NB4 (cell line): ENCODE measurements around the gene ATP11A.
A peak's percentile ranks its signal among the peaks of the same experiment; 100 is the strongest.

ENCODE experiments used
- DNase-seq: peaks from one replicate; pipeline ENCODE4 v3.0.0; 2010; ENCODE audit warnings: low read depth
- H3K4me3 ChIP-seq: one replicate; pipeline ENCODE4 v1.5.1; 2011; ENCODE audit warnings: mild to moderate bottlenecking, low read depth, low read length, moderate library complexity
- CTCF ChIP-seq: IDR thresholded peaks from one replicate; pipeline ENCODE4 v1.5.1; 2012; ENCODE audit warnings: low read depth, low read length
- MYC ChIP-seq: IDR thresholded peaks from 2 replicates; pipeline ENCODE4 v1.6.1; 2011; ENCODE audit warnings: low read depth, low read length
- POLR2A ChIP-seq: IDR thresholded peaks from 2 replicates; pipeline ENCODE4 v1.6.1; 2011; ENCODE audit warnings: mild to moderate bottlenecking; ENCODE audit not compliant: insufficient read length; ENCODE audit errors: extremely low read depth
- TF ChIP-seq, protein P1 (sequence below): IDR thresholded peaks from 2 replicates; pipeline ENCODE4 v1.6.1; 2011; ENCODE audit warnings: low read depth, low read length

Gene ATP11A

DNA sequence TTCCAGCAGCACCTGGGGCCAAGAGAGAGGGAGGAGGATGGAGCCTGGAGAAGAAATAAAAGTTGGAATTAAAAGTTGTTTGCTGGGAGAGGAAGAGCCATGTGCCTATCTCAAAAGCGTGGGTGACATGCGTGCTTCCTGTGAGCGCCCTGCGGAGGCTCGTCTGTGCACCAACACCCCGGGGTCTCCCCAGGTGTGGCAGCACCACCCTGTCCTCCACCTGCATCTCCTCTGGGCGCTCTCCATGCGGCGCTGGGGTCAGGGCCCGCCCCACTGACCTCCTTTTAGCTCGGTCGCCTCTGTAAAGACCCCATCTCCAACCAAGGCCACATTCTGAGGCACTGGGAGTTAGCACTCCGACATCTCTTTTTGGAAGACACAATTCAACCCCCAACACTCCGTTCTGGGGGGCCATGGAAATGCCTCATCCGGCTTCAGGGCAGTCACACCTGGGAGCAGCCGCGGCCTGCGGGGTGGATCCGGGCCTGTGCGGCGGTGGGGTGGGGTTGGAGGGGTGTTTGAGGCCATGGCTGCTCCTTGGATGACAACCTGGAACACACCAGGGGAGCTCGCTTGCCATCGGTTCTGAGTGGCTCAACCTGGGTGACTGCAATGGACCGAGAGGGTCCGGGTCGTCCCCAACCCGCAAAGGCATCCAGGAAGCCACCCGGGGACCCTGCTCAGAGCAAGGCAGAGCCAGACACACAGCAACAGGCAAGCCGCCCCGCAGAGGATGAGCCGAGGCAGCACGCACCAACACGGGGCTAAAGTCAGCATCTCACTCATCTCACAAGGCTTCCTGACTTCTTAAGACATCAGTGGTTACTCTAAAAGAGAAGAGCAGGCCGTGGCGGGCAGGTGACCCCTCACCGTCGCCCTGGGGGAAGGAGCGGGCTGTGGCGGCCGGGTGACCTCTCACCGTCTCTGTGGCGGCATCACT lies 199.8 kb downstream of the ATP11A start:
- H3K4me3 ChIP-seq: no peak overlapping the region
- no peak for TF ChIP-seq CTCF
- TF ChIP-seq, protein P1, sequence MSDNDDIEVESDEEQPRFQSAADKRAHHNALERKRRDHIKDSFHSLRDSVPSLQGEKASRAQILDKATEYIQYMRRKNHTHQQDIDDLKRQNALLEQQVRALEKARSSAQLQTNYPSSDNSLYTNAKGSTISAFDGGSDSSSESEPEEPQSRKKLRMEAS: no peak
- TF ChIP-seq POLR2A: no peak
- TF ChIP-seq MYC: no peak
- DNase-seq: no peak

- DNase-seq: no peak
- no peak overlapping the region for H3K4me3 ChIP-seq
Measured at GRCh38 chr13:112890316-112891145, 200.7 kb downstream of the ATP11A start.

DNA sequence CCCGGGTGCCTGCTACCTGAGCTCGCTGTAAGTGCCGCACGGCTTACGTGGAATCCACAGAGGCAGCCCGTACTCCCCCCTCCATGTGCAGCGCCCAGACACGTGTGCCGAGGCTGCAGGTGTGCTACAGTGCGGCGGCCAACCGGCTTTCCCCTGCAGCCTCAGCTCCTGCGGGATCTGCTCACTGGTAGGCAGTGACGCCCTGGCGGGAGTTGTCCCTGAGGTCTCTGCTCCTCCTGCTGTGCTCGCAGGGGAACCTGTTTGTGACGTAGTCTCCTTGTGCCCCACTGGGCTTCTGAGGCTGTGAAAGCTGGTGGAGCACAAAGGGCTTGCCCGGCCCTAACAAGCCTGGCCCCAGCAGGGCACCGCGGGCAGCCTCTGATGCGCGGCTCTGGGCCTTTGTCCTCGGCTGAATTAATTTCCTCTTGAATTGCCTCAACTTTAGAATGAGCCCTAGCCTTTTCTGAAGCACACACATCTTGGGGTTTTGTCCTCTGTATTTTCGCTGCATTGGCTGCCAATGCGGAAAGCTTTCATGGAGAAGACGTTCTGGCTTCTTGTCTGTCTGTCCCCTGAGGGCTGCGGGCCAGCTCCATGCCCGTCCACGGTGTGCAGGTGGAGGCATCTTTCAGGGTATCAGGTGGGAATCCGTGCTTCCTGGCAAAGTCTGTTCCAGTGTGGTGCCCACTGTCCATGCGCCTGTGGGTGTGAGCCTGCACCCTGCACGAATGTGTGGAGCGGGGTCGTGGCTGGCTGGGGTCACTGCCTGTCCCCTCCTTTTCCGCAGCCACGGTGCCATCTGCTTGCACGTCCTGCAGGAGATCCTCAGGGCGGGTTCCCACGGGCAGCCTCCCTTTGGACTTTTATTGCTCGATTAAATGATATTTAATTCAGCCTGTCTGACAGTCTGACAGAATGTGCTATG lies 201.9 kb downstream of the ATP11A start:
- no peak for TF ChIP-seq MYC
- no peak for TF ChIP-seq POLR2A
- TF ChIP-seq, protein P1: no peak
- no peak for DNase-seq
- H3K4me3 ChIP-seq: no peak overlapping the region

More at GRCh38 chr13:112890316-112891145, 200.7 kb downstream of the ATP11A start:
- TF ChIP-seq, protein P1: no peak
- TF ChIP-seq CTCF (no peak), POLR2A (no peak), MYC (no peak)

DNA sequence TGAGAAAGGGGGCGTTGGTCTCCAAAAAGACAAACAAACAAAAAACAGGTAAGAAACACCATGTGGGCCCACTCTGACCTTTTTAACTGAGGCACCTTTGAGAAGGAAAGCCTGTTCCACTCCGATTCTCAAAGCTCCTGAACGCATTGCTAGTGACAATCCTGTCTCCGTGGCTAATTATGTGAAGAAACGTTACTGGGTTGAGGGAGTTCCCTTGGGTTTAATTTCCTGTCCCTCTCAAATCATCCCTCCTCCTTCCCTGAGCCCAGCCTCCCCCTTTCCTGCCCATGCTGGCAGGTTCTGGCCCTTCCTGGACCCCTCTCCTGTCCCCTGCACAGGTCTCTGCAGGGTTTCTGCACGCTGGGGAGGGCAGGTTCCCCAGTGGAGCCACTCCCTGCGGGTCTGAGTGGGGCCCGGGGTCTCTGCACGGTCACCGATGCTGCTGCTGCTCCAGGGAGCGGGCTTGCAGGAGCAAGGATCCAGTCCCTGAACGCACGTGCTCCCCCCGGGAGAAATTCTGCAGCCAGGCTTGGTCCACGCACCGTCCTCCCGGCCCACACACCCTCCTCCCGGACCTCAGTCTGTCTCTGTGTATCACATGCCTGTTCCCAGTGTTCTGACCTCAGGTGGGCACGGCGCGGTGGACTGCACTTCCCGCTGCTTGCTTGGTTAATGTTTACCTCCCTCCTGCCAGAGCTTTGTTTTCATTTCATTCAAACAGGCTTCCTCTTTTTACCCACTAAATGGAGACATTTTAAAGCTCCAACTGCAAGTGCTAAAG lies 202.8 kb downstream of the ATP11A start:
- peak overlapping the region; percentile 13 for H3K4me3 ChIP-seq
- DNase-seq: peak; percentile 60
- no peak for TF ChIP-seq CTCF
- no peak for TF ChIP-seq POLR2A
- TF ChIP-seq, protein P1: peak; percentile 57
- peak; percentile 39; the same call in 1 of the 2 replicates for TF ChIP-seq MYC

- no peak for DNase-seq
- TF ChIP-seq POLR2A (no peak), MYC (no peak; the same call in 1 of the 2 replicates), CTCF (no peak)
- TF ChIP-seq, protein P1: no peak
- H3K4me3 ChIP-seq: no peak overlapping the region
Measured at GRCh38 chr13:112893207-112893569, 203.3 kb downstream of the ATP11A start.
